Progenitor cell of endocrine pancreas (in vitro differentiated cells): ENCODE measurements around the gene GTF2H2C_2.
"Not testable (repeated sequence)": the region's sequence is repeated elsewhere in the genome, so short reads cannot be mapped to it uniquely, and the experiment has no call there.

Experiments used
- DNase-seq: peaks from one replicate; pipeline ENCODE4 v3.0.0; 2021; ENCODE audit warnings: low spot score; ENCODE audit not compliant: unreplicated experiment
- H3K27ac Mint-ChIP-seq: 2 replicates; pipeline ENCODE4 v1.8.0; 2021; ENCODE audit warnings: mild to moderate bottlenecking, moderate library complexity, mixed read lengths
- H3K27me3 Mint-ChIP-seq: 2 replicates; pipeline ENCODE4 v1.8.0; 2021; ENCODE audit warnings: mixed read lengths
- H3K36me3 Mint-ChIP-seq: 2 replicates; pipeline ENCODE4 v1.8.0; 2022; ENCODE audit warnings: mixed read lengths; ENCODE audit not compliant: insufficient read depth
- H3K4me1 Mint-ChIP-seq: 2 replicates; pipeline ENCODE4 v1.8.0; 2021; ENCODE audit warnings: low read depth, mixed read lengths
- H3K4me3 Mint-ChIP-seq: 2 replicates; pipeline ENCODE4 v1.8.0; 2021; ENCODE audit warnings: low read depth, mild to moderate bottlenecking, moderate library complexity, mixed read lengths
- H3K9me3 Mint-ChIP-seq: 2 replicates; pipeline ENCODE4 v1.8.0; 2021; ENCODE audit warnings: low read depth, mixed read lengths

GTF2H2C_2 gene

DNA sequence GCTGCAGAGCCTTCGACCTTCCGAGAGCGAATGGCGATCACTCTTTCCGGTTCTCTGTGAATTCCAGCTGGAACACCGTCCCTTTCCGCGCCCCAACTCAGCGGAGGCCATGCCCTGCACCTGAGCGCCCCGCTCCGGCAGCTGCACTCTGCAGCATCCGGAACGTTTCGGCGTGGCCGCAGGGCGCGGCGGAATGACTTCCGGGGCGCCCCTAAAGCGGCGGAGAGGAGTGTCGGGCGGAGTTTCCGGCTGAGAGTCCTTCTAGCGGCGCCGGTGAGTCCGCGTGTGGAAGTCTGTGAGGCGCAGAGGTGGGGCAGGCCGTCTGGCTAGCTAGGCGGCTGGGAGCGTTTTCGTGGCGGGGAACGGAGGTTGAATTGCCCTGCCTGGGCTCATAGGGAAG, at the start of gene GTF2H2C_2:
Gene GTF2H2C_2, plus strand, starts transcription at position 252 of the 400 bp plus-strand sequence.
- not testable (repeated sequence) for H3K4me3 Mint-ChIP-seq, H3K9me3 Mint-ChIP-seq, H3K27ac Mint-ChIP-seq, H3K36me3 Mint-ChIP-seq, DNase-seq, H3K4me1 Mint-ChIP-seq, H3K27me3 Mint-ChIP-seq

DNA sequence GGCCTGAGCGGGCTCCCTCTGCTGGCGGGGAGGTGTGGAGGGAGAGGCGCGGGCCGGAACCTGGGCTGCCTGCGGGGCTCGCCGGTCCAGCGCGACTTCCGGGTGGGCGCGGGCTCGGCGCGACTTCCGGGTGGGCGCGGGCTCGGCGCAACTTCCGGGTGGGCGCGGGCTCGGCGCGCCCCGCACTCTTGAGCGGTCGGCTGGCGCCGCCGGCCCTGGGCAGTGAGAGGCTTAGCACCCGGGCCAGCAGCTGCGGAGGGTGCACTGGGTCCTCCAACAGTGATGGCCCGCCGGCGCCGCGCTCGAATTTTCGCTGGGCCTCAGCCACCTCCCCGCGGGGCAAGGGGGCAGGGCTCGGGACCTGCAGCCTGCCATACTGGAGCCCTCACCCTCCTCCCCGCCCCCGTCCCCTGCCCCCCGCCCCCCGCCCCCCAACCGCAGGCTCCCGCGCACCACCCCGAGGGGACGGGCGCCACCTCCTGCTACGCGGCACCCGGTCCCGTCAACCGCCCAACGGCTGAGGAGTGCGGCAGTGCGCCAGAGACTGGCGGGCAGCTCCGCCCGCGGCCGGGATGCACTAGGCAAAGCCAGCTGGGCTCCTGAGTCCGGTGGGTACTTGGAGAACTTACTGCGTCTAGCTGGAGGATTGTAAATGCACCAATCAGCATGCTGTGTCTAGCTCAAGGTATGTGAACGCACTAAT, 14.0 kb upstream of the GTF2H2C_2 start:
- peak; percentile 42 for DNase-seq
- peak overlapping the region; percentile 68 for H3K4me3 Mint-ChIP-seq
- not testable (repeated sequence) for H3K27me3 Mint-ChIP-seq, H3K4me1 Mint-ChIP-seq, H3K36me3 Mint-ChIP-seq, H3K9me3 Mint-ChIP-seq, H3K27ac Mint-ChIP-seq

DNA sequence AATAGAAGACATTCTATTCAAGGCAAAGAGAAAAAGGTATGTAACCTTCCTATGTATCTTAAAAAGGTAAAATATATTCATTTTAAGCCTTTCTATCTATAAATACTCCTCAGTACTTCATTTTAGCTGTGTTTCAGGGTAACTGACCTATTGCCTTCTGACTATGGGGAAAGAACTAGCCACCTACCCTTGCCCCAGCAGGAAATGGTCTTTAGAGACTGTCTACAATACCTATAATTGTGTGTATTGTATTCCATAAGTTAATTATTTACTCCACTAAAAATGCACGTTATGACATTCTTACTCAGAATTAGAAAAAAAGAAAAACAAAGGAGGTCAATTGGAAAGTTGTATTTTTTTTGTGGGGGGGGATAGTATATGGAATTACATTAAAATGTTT, 6.2 kb downstream of the GTF2H2C_2 start:
- not testable (repeated sequence) for H3K27me3 Mint-ChIP-seq, H3K36me3 Mint-ChIP-seq, H3K9me3 Mint-ChIP-seq, H3K27ac Mint-ChIP-seq, H3K4me1 Mint-ChIP-seq, H3K4me3 Mint-ChIP-seq, DNase-seq

GRCh38 chr5:70423215-70423614, 8.0 kb downstream of the GTF2H2C_2 start:
- H3K4me1 Mint-ChIP-seq, DNase-seq, H3K4me3 Mint-ChIP-seq, H3K27me3 Mint-ChIP-seq, H3K36me3 Mint-ChIP-seq, H3K9me3 Mint-ChIP-seq, H3K27ac Mint-ChIP-seq: not testable (repeated sequence)

- H3K27ac Mint-ChIP-seq, DNase-seq, H3K4me3 Mint-ChIP-seq, H3K4me1 Mint-ChIP-seq, H3K9me3 Mint-ChIP-seq, H3K36me3 Mint-ChIP-seq, H3K27me3 Mint-ChIP-seq: not testable (repeated sequence)
These were observed 23.4 kb downstream of the GTF2H2C_2 start for GRCh38 chr5:70438518-70438917.

- H3K4me1 Mint-ChIP-seq, H3K4me3 Mint-ChIP-seq, H3K36me3 Mint-ChIP-seq, H3K27me3 Mint-ChIP-seq, DNase-seq, H3K27ac Mint-ChIP-seq, H3K9me3 Mint-ChIP-seq: not testable (repeated sequence)
These were observed 34.4 kb downstream of the GTF2H2C_2 start for GRCh38 chr5:70449565-70449964.

DNA sequence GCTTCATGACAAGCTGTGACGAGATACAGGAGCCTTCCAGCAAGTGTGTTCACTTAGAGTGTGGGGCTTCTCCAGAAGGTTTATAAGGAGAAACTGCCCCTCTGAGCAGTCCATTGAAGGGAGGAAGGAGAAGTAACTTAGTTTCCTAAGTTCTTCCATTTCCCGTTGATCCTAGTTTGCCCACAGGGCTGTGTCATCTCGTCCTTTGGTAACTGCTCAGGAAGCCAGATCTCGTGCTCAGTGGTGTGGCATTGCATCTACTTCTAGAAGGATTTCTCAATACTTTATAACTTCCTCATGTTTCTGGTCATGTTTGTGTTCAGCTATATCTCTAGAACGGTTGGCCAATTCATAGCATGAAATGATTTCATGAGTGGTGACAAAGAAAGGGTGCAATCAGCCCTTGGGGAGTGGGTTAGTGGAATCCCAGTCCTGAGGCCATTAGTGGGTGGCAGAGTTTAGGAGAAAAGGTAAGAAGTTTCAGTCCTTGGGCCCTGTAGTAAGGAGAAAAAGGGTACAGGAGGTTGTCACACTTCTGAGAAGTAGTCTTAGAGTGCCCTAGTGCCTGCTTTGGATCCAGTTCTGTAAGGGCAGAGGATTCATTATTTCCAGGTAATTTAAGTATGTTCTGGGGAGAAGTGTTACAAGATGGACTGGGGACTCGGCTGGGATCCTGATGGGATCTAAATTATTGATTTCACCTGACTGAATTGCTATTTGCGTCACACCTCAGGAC, 36.2 kb downstream of the GTF2H2C_2 start:
- not testable (repeated sequence) for DNase-seq, H3K27ac Mint-ChIP-seq, H3K27me3 Mint-ChIP-seq, H3K9me3 Mint-ChIP-seq, H3K36me3 Mint-ChIP-seq, H3K4me3 Mint-ChIP-seq, H3K4me1 Mint-ChIP-seq

GRCh38 chr5:70457093-70457492, 41.9 kb downstream of the GTF2H2C_2 start:
- H3K36me3 Mint-ChIP-seq, H3K27ac Mint-ChIP-seq, DNase-seq, H3K4me1 Mint-ChIP-seq, H3K9me3 Mint-ChIP-seq, H3K4me3 Mint-ChIP-seq, H3K27me3 Mint-ChIP-seq: not testable (repeated sequence)

DNA sequence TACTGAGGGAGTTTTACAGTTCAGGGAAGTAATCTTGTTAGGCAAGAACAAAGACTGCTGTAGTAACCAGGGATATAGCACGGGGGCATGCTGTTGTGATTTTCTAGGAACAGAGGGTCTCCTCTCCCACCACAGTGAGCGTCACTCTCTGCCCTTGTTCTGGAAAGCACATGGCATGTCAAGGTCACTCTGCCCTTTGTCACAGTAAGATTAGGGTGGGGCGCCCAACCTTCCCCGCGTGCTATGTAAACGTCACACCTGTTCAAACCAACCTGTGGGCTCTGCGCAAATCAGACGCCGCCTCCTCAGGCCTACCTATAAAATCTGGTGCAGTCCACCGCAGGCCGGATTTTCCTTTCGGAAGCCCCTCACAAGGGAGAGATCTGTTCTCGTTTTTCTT, 44.0 kb downstream of the GTF2H2C_2 start:
- not testable (repeated sequence) for H3K9me3 Mint-ChIP-seq, H3K27me3 Mint-ChIP-seq, H3K4me3 Mint-ChIP-seq, H3K27ac Mint-ChIP-seq, H3K36me3 Mint-ChIP-seq, H3K4me1 Mint-ChIP-seq, DNase-seq

DNA sequence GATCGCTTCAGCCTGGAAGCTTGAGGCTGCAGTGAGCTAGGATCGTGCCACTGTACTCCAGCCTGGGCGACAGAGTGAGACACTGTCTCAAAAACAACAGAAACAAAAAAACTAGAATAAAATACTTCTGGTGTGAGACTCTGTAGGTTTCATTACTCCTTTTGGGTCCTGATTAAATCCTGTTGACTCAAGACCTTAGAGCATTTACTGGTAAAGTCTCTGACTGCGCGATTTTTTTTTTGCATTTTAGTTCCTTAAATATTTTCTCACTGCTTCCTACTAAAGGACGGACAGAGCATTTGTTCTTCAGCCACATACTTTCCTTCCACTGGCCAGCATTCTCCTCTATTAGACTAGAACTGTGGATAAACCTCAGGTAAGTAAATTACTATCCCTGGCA, 46.8 kb downstream of the GTF2H2C_2 start:
- H3K27me3 Mint-ChIP-seq, DNase-seq, H3K36me3 Mint-ChIP-seq, H3K9me3 Mint-ChIP-seq, H3K27ac Mint-ChIP-seq, H3K4me3 Mint-ChIP-seq, H3K4me1 Mint-ChIP-seq: not testable (repeated sequence)

DNA sequence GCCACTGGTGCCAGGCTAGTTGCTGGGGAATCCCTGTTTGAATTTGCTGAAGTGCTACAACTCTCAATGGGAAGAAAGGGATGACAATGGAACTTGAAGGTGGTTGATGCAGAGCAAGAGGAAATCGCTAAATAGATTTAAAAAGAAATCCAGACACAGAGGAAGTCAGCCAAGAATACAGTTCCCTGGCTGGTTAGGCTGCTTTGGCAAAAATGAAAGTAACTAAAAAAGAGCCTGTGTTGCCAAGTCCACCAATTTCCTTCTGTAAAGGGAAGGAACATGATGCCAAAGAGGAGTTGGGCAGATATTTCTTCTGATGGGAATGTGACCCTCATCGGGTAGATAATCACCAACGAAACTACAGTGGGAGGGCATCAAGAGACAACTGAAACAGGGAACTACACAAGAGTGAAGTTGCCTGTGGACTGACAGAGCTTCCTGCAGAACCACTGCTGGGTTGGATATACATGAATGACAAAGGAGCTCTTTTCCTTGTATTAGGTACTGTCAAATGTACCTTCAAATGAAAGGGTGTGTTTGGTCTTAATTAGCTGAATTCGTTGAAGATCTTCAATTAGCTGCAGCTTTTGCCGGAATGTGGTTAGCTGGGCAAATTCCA, 49.0 kb downstream of the GTF2H2C_2 start:
- H3K9me3 Mint-ChIP-seq, H3K27ac Mint-ChIP-seq, H3K27me3 Mint-ChIP-seq, H3K4me1 Mint-ChIP-seq, H3K36me3 Mint-ChIP-seq, DNase-seq, H3K4me3 Mint-ChIP-seq: not testable (repeated sequence)

DNA sequence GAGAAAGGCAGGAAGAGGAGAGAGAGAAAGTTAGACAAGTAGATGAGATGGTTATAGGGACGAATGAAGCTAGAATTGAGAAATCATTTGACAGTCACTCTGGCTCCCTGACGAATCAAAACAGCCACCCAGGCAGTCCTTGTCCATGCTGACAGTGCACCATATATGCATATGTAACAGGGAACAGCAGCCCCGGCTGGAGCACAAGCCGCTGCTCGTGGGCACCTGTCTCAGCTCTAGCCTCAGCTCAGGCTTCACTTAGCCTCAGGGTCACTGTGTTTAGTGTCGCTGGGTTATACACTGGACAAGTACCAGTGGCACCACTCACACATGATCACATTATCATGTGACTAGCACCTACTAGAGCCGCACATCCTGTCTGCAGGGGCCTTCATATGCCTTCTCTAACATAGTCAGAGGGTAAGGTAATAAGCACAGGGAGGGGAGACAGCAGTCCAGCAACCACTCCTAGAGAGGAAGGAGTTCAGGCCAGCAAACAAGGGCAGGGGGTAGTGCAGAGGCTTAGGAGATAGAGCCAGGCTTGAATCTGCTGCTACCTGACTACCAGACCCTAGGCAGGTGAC, 54.9 kb downstream of the GTF2H2C_2 start:
- not testable (repeated sequence) for DNase-seq, H3K4me3 Mint-ChIP-seq, H3K36me3 Mint-ChIP-seq, H3K9me3 Mint-ChIP-seq, H3K27ac Mint-ChIP-seq, H3K4me1 Mint-ChIP-seq, H3K27me3 Mint-ChIP-seq
